ENCODE results near the gene GPR3. TPM values are rescaled to one million over a fixed set of nuclear protein-coding genes. Genes with fewer than 3 reads are reported as not detected.
"Not testable (repeated sequence)": the region's sequence is repeated elsewhere in the genome, so short reads cannot be mapped to it uniquely, and the experiment has no call there.

The GPR3 gene
- total RNA-seq, 1 donor: 4.3 TPM

DNA sequence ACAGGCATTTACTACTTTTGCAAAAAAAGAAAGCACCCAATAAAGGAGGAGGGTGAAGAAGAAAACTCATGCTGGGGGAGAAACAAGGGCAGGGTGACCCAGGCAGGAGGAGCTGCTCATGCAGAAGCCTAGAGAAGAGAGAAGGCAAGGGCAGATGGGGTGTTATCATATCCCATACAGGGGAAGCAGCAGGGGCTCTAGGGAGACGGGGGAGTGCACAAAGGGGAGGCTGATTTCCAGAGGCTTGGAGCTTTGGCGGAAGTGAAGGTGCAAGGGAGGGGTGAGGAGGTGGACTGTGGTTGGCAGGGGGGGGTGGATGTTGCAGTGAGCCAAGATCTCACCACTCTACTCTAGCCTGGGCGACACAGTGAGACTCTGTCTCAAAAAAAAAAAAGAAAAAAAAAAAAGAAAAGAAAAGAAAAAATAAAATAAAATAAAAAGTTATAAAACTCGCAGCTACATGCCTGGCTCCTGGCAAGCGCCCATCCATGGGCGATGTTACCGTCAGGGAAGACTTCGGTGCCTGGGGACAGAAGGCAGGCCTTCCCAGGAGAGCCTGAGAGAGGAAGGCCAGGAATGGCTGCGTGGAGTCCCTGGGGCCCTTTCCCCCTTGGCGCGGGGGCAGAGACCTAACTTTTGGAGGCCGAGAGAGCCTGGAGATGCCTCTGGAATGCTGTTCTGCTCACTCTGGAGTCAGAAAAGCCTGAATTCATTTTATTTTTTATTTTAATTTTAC is 14.5 kb upstream of the GPR3 start:
- DNase-seq (ENCODE audit: low read depth in 2 of 3, low spot score in 2 of 3): no peak

DNA sequence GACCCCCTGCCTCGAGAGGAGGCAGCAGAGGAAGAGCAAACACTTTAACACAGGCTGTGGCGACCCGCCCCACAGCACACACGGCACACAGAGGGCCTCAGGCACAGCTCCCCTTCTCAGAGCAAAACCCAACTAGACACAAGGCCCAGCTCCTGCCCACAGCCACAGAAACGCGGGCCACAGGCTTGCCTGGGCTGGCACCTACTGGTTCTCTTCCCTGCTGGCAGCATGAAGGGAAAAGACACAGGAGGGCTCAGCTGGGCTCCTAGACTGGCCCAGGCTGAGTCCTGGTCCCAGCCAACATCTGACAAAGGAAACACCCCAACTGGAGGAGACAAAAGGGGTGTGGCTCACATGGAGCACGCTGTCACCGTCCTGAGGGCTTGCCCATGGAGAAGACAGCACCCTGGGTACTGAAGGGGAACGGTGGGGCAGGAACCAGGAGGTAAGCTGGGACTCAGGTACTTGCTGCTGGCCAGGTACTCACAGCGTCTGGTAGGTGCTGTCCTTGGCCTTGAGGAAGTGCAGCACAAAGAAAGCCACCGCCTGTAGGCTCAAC is 12.8 kb upstream of the GPR3 start:
- no peak for DNase-seq (ENCODE audit: low read depth in 2 of 3, low spot score in 2 of 3)

DNA sequence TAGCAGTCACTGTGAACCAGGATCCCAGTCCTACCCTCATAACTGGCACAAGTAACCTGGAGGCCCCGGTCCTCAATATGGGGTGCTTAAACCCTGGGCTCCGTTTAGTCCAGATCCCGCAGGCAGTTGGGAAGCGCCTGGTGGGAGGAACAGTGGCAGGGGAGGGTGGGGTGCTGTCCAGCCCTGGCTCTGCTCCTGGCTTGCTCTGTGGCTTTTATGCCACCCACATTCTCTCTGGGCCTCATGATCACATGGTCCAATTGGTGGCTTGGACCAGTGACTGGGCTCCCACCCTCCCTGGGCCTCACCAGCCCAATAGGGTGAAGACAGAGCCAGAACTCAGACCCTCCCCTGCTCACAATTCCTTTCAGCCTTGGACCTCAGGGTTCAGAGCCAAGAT is 12.2 kb upstream of the GPR3 start:
- no peak for DNase-seq (ENCODE audit: low read depth in 2 of 3, low spot score in 2 of 3)

DNA sequence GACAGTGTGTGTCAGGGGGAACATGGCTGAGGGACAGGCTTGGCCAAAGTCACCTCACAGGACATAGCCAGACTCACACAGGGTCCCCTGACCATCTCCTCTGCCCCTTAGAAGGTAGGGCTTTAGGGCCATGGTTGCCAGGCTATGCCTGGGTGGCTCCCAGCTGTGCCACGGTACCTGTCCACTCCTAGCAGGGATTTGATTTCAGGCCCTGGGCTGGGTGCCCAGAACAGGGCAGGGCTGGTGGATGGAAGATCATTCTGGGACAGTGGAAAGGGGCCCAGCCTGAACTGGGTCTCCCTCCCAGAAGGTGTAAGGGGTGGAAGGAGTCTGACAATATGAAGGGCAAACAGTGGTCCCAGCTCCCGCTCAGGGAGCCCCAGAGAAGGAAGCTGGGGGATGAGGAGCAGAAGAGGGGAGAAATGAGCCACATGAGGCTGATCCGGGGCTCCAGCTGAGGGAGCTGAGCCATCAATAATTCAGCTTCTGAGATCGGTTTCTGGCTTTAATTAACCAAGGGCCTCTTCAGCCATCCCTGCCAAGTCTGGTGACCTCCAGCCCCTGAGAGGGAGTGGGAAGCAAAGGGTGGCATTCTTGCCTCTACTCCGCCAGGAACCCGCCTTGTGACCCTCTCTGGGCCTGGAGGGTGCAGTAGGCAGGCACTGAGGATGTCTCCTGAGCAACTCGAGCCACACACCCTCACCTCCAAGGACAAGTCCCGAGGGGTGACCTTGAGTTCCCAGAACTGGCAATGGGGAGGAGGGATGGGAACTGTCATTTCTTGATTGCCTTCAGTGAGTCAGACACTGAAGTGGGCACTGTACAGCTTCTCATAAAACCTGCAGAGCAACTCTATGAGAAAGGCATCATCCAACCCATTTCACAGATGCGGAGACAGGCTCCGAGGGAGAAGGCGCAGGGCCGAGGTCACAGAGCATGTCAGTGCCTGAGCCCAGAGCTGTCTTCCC is 11.4 kb upstream of the GPR3 start:
- DNase-seq (ENCODE audit: low read depth in 2 of 3, low spot score in 2 of 3): no peak

DNA sequence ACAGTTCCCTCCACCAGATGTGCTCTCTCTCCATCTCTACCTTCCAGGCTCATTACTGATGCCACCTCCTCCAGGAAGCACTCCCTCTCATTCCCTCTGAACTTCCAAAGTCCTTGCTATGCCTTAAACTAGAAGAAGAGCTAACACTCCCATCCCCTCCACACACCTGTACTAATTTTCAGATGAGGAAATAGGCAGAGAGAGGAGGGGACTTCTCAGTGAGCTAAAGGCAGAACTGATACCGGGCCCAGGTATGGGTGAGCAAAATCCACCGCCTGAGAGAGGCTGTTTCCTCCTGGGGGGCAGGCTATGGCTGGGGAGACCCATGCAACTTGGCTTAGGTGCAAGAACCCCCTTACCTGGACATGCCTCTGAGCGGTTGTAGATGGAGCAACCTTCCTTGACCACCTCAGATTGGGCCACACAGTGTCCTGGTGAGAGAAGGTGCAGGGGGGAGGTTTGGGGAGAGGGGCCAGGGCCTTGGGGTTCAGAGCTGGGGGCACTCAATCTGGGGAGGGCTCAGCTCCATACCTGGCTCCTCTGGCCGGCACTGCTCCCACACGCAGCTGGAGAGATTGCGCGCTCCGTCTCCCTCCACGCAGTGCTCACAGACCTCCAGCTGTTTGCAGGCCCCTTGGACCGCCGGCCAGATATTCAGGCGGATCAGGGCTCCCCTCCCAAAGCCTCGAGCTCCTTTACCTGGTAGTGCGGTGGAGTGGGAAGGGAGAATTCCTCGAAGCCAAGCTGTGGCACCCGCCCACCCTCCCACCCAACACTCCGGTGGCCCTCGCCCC is 10.3 kb upstream of the GPR3 start:
- no peak for DNase-seq (ENCODE audit: low read depth in 2 of 3, low spot score in 2 of 3)

DNA sequence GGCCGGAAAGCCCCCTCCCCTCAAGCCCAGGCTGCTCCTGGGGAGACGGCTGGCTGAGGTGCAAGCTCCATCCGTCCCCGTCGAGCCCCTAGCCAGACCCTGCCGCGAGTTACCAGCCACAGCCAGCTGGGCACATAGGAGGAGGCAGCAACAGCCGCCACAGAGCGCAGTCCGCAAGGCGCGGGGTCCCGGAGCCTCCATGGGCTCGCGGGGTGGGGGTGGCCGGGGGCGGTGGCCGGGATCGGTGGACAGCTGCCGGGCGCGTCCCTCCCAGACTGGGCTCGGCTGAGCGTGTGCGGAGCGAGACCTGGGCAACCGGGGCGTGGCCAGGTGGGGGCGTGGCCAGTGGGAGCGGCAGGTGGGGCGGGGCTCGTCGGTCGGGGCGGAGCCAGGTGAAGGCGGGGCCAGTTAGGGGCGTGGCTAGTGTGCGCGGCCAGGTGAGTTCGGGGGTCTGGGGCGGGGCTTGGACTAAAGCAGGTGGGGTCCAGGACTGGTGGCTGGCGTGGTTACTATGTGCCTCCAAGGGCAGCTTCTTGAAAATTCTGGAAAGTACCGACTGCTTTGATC is 9.3 kb upstream of the GPR3 start, which contains the start of gene CD164L2:
TSS of gene CD164L2 (minus strand) at position 295 of the 567 bp plus-strand sequence. CDS start at position 201, 94 bp downstream.
- peak in 1 of 3 donors; percentile 34 for DNase-seq (ENCODE audit: low read depth in 2 of 3, low spot score in 2 of 3)

DNA sequence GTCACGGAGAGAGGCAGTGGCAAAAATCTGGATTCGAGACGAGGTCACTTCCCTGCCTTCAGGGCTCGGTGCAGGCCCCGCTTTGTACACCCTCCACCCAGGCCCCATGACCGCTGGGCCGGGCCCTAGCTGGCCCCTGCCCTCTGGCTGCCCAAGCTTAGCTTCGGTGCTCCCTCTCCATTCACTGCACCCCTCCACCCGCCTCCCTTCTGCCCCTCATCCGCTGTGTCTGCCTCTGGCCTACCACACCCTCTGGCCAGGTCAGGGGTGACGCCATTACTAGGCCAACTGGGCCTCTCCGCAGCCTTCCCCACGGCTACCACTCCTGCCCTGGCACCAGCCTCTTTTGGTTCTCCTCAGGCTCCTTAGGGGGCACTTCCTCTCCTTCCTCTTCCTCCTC is 8.8 kb upstream of the GPR3 start:
- no peak for DNase-seq (ENCODE audit: low read depth in 2 of 3, low spot score in 2 of 3)

DNA sequence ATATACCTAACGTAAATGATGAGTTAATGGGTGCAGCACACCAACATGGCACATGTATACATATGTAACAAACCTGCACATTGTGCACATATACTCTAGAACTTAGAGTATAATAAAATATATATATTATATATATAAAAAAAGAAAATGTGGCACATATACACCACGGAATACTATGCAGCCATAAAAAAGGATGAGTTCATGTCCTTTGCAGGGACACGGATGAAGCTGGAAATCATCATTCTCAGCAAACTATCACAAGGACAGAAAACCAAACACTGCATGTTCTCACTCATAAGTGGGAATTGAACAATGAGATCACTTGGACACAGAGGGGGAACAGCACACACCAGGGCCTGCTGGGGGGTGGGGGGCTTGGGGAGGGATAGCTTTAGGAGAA is 7.6 kb upstream of the GPR3 start:
- DNase-seq (ENCODE audit: low read depth in 2 of 3, low spot score in 2 of 3): not testable (repeated sequence)

DNA sequence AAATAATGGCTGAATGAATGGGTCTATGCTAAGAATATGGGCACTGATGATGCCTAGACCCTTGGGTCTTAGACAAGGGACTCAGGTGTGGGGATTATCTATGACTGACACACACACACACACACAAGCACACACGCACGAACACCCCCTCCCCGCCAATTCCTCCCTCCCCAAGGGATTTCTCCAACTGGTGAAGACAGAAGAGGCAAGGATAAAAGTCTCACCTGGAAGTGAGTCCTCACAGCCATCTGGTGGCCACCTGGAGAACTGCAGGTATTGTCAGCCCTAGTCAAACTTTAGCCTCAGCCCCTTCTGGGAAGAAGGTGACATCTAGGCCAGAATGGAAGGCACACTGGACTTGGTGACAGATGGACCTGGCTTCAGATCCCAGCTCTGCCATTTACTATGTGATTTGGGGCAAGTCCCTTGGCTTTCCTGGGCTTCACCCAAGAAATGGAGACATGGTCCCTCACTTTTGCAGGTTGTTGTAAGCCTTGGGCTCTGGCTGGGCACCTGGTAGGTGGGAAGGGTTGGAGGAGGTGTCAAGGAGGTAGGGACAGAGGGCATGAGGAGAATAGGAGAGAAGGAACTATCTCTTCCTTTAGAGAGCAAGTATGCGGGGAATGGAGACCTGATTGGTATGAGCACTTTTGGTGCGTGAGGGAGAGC is 4.0 kb upstream of the GPR3 start:
- peak; percentile 53 to 59 (median 53) for DNase-seq (ENCODE audit: low read depth in 2 of 3, low spot score in 2 of 3)

DNA sequence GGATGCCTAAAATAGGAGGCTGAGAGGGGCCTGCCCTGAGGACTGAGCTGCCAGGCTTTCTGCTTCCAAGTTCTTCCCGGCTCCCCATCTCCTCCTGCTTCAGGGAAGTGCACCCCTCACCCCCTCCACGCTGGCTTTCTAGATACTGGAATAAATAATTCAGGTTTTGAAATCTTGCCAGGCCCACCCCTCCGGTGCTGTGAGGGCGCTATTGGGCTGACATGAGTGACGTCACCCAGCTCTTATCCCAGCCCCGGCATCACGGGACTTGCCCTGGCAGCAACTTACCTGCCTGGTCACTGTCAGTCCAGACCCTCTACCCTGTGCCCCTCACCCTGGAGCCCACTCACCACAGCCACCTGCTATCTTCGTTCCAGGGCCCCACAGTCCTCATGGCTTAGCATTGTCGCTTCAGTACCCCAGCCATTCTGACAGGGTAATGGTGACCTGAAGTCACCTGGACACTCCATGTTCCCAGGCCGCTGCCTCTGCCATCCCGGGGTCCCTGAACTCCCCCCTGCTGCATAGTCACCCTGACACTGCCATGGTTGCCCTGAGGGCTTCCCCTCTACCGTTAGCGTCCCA is 819 bp upstream of the GPR3 start:
- DNase-seq (ENCODE audit: low read depth in 2 of 3, low spot score in 2 of 3): peak in 2 of 3 donors; percentile 62 to 63

DNA sequence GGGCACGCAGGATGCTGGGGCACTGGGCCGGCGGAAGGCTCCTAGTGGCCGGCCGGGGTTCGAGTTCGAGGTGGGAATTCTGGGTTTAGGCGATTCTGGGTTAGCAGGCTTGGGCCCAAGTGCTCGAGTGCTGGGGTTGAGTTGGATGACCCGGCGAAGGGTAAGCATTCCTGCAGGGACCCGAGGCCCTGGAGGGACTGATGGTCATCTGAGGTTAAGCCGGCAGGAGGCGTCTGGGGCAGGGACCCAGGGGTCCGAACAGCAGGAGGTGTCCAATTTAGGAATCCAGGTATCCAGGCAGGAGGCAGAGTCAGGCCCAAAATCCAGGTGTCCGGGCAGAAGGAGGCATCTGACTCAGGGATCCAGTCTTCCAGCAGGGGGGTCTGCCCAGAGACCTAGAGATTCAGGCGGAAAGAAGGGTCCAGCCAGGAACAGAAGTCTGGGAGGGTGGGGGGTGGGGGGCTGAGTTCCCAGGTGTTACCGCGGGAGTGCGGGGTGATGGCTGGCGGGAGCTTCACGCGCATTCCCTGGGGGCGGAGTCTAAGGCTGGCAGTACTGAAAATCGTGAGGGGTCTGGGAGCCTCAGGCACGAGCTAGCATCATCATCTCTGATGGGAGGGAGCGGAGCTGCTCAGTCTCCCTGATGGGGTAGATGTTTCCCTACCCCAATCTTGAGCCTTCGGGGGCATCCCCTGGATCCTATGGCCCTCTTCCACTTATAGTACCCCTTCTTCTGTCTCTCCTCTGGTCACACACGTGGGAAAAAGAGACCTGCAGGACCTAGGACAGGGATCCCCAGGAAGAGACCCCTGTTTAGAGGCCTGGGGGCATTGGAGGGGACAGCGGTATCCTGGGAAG is 585 bp downstream of the GPR3 start:
- no peak for DNase-seq (ENCODE audit: low read depth in 2 of 3, low spot score in 2 of 3)

DNA sequence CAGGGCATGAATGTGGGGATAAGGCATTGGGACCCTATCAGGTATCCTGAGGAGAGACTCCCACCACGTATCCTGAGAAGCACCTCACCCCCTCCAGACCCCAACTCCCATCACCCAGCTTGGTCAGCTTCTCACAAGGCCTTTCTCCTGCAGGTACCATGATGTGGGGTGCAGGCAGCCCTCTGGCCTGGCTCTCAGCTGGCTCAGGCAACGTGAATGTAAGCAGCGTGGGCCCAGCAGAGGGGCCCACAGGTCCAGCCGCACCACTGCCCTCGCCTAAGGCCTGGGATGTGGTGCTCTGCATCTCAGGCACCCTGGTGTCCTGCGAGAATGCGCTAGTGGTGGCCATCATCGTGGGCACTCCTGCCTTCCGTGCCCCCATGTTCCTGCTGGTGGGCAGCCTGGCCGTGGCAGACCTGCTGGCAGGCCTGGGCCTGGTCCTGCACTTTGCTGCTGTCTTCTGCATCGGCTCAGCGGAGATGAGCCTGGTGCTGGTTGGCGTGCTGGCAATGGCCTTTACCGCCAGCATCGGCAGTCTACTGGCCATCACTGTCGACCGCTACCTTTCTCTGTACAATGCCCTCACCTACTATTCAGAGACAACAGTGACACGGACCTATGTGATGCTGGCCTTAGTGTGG is 1.3 kb downstream of the GPR3 start:
- DNase-seq (ENCODE audit: low read depth in 2 of 3, low spot score in 2 of 3): no peak

DNA sequence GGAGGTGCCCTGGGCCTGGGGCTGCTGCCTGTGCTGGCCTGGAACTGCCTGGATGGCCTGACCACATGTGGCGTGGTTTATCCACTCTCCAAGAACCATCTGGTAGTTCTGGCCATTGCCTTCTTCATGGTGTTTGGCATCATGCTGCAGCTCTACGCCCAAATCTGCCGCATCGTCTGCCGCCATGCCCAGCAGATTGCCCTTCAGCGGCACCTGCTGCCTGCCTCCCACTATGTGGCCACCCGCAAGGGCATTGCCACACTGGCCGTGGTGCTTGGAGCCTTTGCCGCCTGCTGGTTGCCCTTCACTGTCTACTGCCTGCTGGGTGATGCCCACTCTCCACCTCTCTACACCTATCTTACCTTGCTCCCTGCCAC is 1.8 kb downstream of the GPR3 start:
- no peak for DNase-seq (ENCODE audit: low read depth in 2 of 3, low spot score in 2 of 3)

DNA sequence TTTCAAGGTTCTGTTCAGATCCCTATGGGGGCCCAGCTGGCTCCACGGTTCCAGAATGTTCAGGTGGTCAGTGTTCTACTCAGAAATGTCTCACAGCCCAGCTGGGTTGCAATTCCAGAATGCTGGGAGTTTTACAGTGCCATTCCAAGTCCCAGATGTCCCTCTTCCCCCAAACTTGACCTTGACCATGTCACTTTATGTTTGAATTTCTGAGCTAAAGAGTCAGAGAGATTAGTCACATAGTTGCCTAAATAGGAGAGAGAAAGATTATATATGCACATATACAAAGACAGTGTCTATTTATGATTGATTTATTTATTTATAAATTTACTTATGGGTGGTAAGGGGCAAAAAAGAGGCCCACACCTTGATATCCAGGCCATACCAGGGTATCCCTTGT is 2.5 kb downstream of the GPR3 start:
- no peak for DNase-seq (ENCODE audit: low read depth in 2 of 3, low spot score in 2 of 3)

DNA sequence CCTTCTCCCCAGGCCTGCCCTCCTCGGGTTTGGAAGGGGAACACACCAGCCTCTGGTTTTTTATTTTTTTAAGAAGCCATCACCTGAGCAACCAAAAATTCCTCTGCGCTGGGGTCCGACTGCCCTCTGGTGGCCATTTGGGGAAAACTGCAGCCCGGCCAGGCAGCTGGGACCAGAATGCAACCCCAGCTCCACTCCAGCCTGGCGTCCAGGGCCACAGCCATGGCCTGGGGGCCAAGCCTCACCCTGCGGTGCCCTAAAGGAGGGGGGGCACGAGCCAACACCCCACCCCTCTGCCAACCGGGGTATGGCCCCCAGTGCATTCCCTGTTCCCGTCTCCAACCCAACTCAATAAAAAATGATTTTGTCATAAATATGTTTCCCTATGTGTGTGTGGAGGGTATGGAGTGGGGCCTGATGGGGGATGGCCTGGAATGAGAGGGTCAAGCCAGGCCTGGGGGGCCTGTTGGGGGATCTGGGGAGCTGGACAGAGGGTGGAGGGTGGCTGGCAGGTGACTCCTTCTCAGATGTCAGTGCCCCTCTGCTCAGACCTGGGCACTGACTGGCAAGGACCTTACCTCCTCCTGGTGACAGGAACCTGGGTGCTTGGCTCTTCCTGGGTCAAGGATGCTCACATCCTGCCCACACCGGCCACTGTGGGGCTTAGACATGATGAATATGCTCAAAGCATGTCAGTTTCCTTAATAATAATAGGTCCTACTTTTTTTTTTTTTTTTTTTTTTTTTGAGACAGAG is 3.2 kb downstream of the GPR3 start:
- peak; percentile 70 to 90 (median 80) for DNase-seq (ENCODE audit: low read depth in 2 of 3, low spot score in 2 of 3)

DNA sequence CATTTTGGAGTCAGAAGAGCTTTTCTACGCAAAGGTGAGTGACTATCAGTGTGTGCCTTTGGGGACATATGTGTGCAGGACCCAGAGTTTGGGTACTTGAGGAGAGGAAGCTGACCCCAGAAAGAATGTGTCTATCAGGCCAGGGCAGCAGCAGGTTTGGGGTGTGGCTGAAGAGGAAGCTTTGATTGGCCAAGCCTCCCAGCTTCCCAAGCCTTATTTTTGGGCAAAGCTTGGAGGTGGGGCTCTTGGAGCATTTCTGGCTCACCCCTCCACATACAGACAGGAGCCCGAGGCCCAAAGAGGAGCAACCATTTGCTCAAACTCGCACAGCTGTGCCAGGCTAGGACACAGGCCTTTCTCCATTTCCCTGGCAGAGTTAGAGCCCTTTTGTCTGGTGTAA is 4.7 kb downstream of the GPR3 start:
- DNase-seq (ENCODE audit: low read depth in 2 of 3, low spot score in 2 of 3): no peak

DNA sequence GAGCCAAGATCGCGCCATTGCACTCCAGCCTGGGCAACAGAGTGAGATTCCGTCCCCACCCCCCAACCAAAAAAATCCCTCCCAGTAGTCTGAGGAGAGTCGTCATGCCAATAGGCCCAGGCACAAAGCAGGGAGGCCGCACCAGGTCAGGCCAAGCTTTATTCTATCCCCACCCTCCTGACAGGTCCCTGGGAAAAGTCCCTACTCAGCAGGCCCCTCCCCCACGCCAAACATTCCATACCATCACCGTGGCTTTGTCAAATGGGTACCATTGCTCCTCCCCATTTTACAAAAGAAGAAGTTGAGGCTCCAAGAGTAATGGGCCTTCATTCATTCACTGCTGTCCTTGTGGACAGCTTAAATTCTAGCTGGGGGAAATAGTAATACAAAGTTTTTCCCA is 5.3 kb downstream of the GPR3 start:
- no peak for DNase-seq (ENCODE audit: low read depth in 2 of 3, low spot score in 2 of 3)

Measured in hematopoietic multipotent progenitor cell (in vitro differentiated cells).